Transverse colon (tissue), 3 donors: Measurements from ENCODE around the gene RPL11.

Experiments
- EP300 ChIP-seq: sonication (generic); formaldehyde crosslinking; IDR thresholded peaks from one replicate; pipeline ENCODE4 v1.6.1; 2017; ENCODE audit warnings: antibody characterized with exemption, low read depth
- TF ChIP-seq, protein P1 (sequence below), 5 experiments: fragments of 200-600 bp in 3 of 5; fragments of 450-650 bp in 2 of 5; sonication (generic) in 3 of 5; IDR thresholded peaks; 1 replicate in 2 of 5; 2 replicates in 3 of 5; pipeline ENCODE4 v1.5.1; 2016 to 2017; ENCODE audit warnings: antibody characterized with exemption in 5 of 5, inconsistent platforms in 3 of 5, mild to moderate bottlenecking in 2 of 5, moderate library complexity in 1 of 5

DNA sequence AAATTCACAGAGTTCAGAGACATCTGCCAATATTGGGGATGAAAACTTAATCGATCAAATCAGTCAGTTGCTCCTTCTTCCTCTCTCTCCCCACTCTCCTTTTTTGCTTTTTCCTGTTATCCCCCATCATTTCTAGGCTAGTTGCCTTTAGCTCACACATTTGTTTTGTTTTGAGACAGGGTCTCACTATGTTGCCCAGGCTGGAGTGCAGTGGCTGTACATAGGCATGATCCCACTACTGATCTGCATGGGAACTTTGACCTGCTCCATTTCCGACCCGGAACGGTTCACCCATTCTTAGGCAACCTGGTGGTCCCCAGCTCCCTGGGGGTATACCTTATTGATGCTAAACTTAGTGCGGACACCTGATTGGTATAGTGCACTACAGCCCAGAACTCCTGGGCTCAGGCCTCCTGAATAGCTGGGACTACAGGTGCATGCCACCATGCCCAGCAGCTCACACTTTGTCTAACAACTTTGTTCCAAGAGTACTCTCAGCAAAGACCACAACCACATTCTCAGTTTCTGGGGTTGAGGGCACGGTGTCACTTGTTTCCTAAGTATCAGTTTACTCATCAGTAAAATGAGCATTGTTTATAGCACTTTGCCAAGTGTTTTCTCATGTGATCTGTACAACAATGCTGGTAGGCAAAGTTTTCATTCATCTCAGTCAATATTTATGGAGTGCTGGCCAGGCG lies 45.0 kb downstream of the RPL11 start:
- TF ChIP-seq EP300 = no peak
- TF ChIP-seq, protein P1, sequence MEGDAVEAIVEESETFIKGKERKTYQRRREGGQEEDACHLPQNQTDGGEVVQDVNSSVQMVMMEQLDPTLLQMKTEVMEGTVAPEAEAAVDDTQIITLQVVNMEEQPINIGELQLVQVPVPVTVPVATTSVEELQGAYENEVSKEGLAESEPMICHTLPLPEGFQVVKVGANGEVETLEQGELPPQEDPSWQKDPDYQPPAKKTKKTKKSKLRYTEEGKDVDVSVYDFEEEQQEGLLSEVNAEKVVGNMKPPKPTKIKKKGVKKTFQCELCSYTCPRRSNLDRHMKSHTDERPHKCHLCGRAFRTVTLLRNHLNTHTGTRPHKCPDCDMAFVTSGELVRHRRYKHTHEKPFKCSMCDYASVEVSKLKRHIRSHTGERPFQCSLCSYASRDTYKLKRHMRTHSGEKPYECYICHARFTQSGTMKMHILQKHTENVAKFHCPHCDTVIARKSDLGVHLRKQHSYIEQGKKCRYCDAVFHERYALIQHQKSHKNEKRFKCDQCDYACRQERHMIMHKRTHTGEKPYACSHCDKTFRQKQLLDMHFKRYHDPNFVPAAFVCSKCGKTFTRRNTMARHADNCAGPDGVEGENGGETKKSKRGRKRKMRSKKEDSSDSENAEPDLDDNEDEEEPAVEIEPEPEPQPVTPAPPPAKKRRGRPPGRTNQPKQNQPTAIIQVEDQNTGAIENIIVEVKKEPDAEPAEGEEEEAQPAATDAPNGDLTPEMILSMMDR (IDR thresholded peaks at IDR 0.05) = no peak
